OCI-LY3 (cell line): ENCODE data around the gene AGBL1.

Experiments used
- H2AFZ ChIP-seq: fragments of 200-600, 300-600 bp; shearing (Covaris generic); 2 replicates; pipeline ENCODE4 v1.6.0; 2014; ENCODE audit warnings: antibody characterized with exemption, low read depth, low read length
- H3K27ac ChIP-seq: fragments of 200-600, 300-600 bp; sonication (generic); 2 replicates; pipeline ENCODE4 v1.5.1; 2014; ENCODE audit warnings: mild to moderate bottlenecking, low read length, moderate library complexity, mixed read lengths
- H3K27me3 ChIP-seq: fragments of 200-600, 300-600 bp; sonication (generic); 2 replicates; pipeline ENCODE4 v1.6.1; 2014; ENCODE audit warnings: low read depth, low read length, mixed read lengths
- H3K36me3 ChIP-seq: fragments of 200-600, 300-600 bp; sonication (generic); replicated peaks from 2 replicates; pipeline ENCODE3; 2014; ENCODE audit warnings: low read depth, low read length, mixed read lengths
- H3K4me1 ChIP-seq: fragments of 300-600, 200-600 bp; sonication (generic); 2 replicates; pipeline ENCODE4 v1.6.1; 2014; ENCODE audit warnings: low read length, mixed read lengths
- H3K4me2 ChIP-seq: fragments of 200-600, 300-600 bp; sonication (generic); 2 replicates; pipeline ENCODE4 v1.6.1; 2014; ENCODE audit warnings: low read length, mixed read lengths
- H3K4me3 ChIP-seq: fragments of 300-600, 200-600 bp; sonication (generic); 2 replicates; pipeline ENCODE4 v1.5.1; 2014; ENCODE audit warnings: antibody characterized with exemption, mild to moderate bottlenecking, low read length, moderate library complexity
- H3K79me2 ChIP-seq: fragments of 300-600, 200-600 bp; shearing (Covaris generic); 2 replicates; pipeline ENCODE4 v1.6.1; 2014; ENCODE audit warnings: mild to moderate bottlenecking, low read length, mixed read lengths
- H3K9ac ChIP-seq: fragments of 300-600, 200-600 bp; shearing (Covaris generic); 2 replicates; pipeline ENCODE4 v1.6.0; 2014; ENCODE audit warnings: mild to moderate bottlenecking, low read length, moderate library complexity
- H3K9me3 ChIP-seq: fragments of 200-600, 300-600 bp; shearing (Covaris generic); 2 replicates; pipeline ENCODE4 v1.6.1; 2014; ENCODE audit warnings: low read length, mixed read lengths; ENCODE audit not compliant: insufficient read depth
- H4K20me1 ChIP-seq: fragments of 200-600, 300-600 bp; sonication (generic); 2 replicates; pipeline ENCODE4 v1.6.1; 2016; ENCODE audit warnings: low read length, mixed read lengths; ENCODE audit not compliant: insufficient read depth
- EZH2phosphoT487 ChIP-seq: fragments of 200-600 bp; shearing (Covaris generic); IDR thresholded peaks from 2 replicates; pipeline ENCODE4 v1.6.1; 2018; ENCODE audit warnings: antibody characterized with exemption, mixed run types, low read depth
- TF ChIP-seq, protein P1 (sequence below): fragments of 200-600, 300-600 bp; sonication (generic); IDR thresholded peaks from 2 replicates; pipeline ENCODE4 v1.5.1; 2014; ENCODE audit warnings: antibody characterized with exemption, low read length, low read depth

AGBL1 gene

DNA sequence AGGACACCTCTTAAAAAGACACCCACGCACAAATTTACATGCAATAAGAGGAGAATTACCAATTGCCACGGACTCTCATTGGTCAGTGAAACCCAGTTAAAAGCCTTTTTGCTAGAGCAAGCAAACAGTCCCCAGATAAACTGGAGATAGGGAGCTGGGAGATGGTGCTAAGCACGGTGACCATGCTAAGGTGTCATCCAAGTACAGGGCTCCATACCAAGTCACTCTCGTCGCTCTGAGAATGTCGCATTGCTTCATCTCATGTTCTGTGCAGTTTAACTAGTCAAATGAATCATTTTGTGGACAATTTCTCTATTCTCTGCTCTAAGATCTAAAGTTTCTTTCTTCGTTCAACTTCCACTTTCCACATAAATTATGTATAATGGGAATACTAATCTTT lies 581.9 kb downstream of the AGBL1 start:
- no peak overlapping the region for H2AFZ ChIP-seq
- no peaks in the 10 kb centered on the region for H3K27me3 ChIP-seq
- no peaks in the 10 kb centered on the region for H3K9me3 ChIP-seq
- no peak overlapping the region for H3K9ac ChIP-seq
- no peaks in the 10 kb centered on the region for H3K36me3 ChIP-seq
- no peak for TF ChIP-seq EZH2phosphoT487
- TF ChIP-seq, protein P1, sequence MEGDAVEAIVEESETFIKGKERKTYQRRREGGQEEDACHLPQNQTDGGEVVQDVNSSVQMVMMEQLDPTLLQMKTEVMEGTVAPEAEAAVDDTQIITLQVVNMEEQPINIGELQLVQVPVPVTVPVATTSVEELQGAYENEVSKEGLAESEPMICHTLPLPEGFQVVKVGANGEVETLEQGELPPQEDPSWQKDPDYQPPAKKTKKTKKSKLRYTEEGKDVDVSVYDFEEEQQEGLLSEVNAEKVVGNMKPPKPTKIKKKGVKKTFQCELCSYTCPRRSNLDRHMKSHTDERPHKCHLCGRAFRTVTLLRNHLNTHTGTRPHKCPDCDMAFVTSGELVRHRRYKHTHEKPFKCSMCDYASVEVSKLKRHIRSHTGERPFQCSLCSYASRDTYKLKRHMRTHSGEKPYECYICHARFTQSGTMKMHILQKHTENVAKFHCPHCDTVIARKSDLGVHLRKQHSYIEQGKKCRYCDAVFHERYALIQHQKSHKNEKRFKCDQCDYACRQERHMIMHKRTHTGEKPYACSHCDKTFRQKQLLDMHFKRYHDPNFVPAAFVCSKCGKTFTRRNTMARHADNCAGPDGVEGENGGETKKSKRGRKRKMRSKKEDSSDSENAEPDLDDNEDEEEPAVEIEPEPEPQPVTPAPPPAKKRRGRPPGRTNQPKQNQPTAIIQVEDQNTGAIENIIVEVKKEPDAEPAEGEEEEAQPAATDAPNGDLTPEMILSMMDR = no peak
- H4K20me1 ChIP-seq = no peaks in the 10 kb centered on the region
- H3K4me3 ChIP-seq = no peak overlapping the region
- H3K79me2 ChIP-seq = no peaks in the 10 kb centered on the region
- no peak overlapping the region for H3K4me2 ChIP-seq
- H3K4me1 ChIP-seq = no peaks in the 10 kb centered on the region
- no peak overlapping the region for H3K27ac ChIP-seq

DNA sequence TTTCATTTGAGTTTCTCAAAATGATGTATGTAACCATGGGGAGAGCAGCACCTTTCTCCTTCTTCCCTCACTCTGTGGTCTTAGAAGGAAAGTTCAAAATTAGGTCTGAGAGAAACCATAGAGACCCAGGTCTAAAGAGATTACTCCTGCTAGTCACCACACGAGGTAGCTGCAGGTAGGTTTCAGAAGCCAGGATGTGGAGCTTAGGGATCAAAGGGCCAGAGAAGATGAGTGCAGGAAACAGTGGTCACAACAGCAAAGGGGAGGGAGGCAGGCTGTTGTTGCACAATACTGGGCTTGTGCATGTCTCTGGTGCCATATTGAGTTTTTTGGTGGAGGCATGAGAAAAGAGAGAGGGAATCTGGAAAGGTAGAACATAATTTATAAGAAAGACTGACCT lies 583.6 kb downstream of the AGBL1 start:
- Histone ChIP-seq H3K27ac (no peak overlapping the region), H2AFZ (no peak overlapping the region), H4K20me1 (no peaks in the 10 kb centered on the region), H3K9ac (no peak overlapping the region), H3K4me1 (no peaks in the 10 kb centered on the region), H3K9me3 (no peaks in the 10 kb centered on the region), H3K36me3 (no peaks in the 10 kb centered on the region), H3K79me2 (no peaks in the 10 kb centered on the region), H3K4me2 (no peak overlapping the region), H3K27me3 (no peaks in the 10 kb centered on the region), H3K4me3 (no peak overlapping the region)
- TF ChIP-seq EZH2phosphoT487 = no peak
- TF ChIP-seq, protein P1 = no peak

DNA sequence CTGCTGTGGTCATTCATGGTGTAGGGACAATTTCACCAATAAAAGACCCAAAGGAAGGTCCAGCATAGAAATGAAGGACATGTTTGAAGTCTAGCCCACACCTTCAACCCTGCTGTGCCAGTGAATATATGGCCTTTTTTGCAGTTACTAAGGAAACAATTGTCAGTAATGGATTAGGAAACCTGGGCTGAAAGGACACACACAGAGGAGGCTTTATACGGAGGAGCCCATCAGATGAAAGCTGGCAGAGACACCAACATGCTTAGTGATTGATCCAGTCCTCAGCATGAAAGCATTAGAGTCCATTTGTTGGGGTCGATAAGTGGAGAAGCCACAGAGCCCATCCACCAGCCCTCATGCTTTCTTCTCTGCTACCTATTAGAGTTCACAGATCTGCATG lies 584.3 kb downstream of the AGBL1 start:
- TF ChIP-seq, protein P1 = no peak
- no peak for TF ChIP-seq EZH2phosphoT487
- no peak overlapping the region for H3K9ac ChIP-seq
- H3K27me3 ChIP-seq = no peaks in the 10 kb centered on the region
- no peak overlapping the region for H3K4me2 ChIP-seq
- H4K20me1 ChIP-seq = no peaks in the 10 kb centered on the region
- H3K27ac ChIP-seq = no peak overlapping the region
- no peaks in the 10 kb centered on the region for H3K9me3 ChIP-seq
- no peak overlapping the region for H3K4me3 ChIP-seq
- no peaks in the 10 kb centered on the region for H3K79me2 ChIP-seq
- H3K4me1 ChIP-seq = no peaks in the 10 kb centered on the region
- H3K36me3 ChIP-seq = no peaks in the 10 kb centered on the region
- no peak overlapping the region for H2AFZ ChIP-seq

DNA sequence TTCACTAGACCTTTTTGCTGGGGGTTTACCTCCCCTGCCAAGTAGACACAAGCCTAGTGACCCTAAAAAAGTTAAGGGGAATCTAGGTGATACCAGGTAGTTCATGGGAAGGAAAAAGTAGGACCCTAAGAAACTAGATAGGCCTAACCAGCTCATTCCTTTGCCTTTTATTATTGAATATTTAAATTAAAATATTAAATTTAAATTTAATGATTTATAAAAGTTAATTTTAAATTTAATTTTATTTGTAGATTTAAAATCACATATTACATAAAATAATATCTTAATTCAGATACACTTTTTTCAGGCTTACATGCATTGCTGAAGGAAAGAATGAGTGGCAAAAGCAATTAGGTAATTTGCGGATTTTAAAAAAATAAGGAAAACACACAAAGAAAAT lies 584.9 kb downstream of the AGBL1 start:
- H3K9me3 ChIP-seq = no peaks in the 10 kb centered on the region

More for the DNA sequence above, 584.9 kb downstream of the AGBL1 start:
- H3K4me1 ChIP-seq = no peaks in the 10 kb centered on the region
- no peak overlapping the region for H2AFZ ChIP-seq
- no peaks in the 10 kb centered on the region for H3K27me3 ChIP-seq
- no peak overlapping the region for H3K27ac ChIP-seq
- TF ChIP-seq EZH2phosphoT487 = no peak
- TF ChIP-seq, protein P1 = no peak
- H4K20me1 ChIP-seq = no peaks in the 10 kb centered on the region
- H3K4me2 ChIP-seq = no peak overlapping the region
- H3K36me3 ChIP-seq = no peaks in the 10 kb centered on the region
- H3K4me3 ChIP-seq = no peak overlapping the region
- no peak overlapping the region for H3K9ac ChIP-seq
- no peaks in the 10 kb centered on the region for H3K79me2 ChIP-seq
